HCT116 (cell line): ENCODE results near the gene TMEM132A.

Source experiments
- CBX3 ChIP-seq: IDR thresholded peaks from 2 replicates; pipeline ENCODE4 v1.6.1; 2012; ENCODE audit warnings: low read depth
- CTCF ChIP-seq, 3 experiments: fragments of 200-600 bp in 1 of 3; sonication (generic) in 1 of 3; IDR thresholded peaks in 2 of 3; conservative IDR thresholded peaks in 1 of 3; 2 replicates each; pipeline ENCODE4 v1.5.1; 2012 to 2017; ENCODE audit warnings: low read depth in 2 of 3, low read length in 2 of 3, antibody characterized with exemption in 1 of 3, borderline replicate concordance in 1 of 3, control low read depth in 1 of 3, mild to moderate bottlenecking in 1 of 3, mixed read lengths in 1 of 3, mixed run types in 1 of 3, moderate library complexity in 1 of 3; ENCODE audit not compliant: insufficient read depth in 1 of 3
- EZH2 ChIP-seq: fragments of 200-600 bp; sonication (generic); IDR thresholded peaks from 2 replicates; pipeline ENCODE4 v1.6.1; 2017; ENCODE audit warnings: antibody characterized with exemption, mixed run types
- EZH2phosphoT487 ChIP-seq: fragments of 200-600 bp; IDR thresholded peaks from 2 replicates; pipeline ENCODE4 v1.6.1; 2018; ENCODE audit warnings: antibody characterized with exemption, borderline replicate concordance
- JUND ChIP-seq: IDR thresholded peaks from 2 replicates; pipeline ENCODE4 v1.6.1; 2012
- POLR2A ChIP-seq: IDR thresholded peaks from 2 replicates; pipeline ENCODE4 v1.7.0; 2011; ENCODE audit warnings: borderline replicate concordance; ENCODE audit not compliant: insufficient read depth, insufficient read length; ENCODE audit errors: extremely low read depth
- REST ChIP-seq: IDR thresholded peaks from 2 replicates; pipeline ENCODE4 v1.6.1; 2012; ENCODE audit warnings: low read depth
- TF ChIP-seq, protein P1 (sequence below): IDR thresholded peaks from 2 replicates; pipeline ENCODE4 v1.6.1; 2012

DNA sequence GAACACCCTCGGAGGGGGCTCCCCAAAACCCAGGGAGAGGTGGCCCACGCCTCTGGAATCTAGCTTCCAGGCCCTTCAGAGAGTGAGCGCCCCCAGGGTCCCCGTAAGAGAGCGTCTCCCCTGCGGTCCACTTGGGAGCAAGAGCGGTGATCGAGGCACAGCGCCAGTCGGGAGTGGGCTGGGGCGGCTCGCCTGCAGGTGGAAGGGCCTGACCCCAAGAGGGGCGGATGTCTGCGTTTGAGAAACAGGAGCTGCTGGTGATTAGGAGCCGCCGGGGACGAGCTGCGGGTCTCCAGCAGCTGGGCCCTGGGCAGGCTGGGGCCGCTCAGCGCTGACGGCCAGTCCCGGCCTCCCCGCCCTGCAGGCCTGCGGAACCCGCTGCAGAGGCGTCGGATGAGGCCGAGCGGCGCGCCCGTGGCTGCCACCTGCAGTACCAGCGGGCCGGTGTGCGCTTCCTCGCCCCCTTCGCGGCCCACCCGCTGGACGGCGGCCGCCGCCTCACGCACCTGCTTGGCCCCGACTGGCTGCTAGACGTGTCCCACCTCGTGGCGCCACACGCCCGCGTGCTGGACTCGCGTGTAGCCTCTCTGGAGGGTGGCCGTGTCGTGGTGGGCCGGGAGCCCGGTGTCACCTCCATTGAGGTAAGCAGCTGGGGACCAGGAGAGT is 10.0 kb downstream of the TMEM132A start:
- TF ChIP-seq EZH2 = no peak
- TF ChIP-seq CTCF (IDR thresholded peaks at IDR 0.05 in 2 of 3, conservative IDR thresholded peaks at IDR 0.05 in 1 of 3; ENCODE audit: borderline replicate concordance in 1 of 3, insufficient read depth in 1 of 3, low read depth in 2 of 3, low read length in 2 of 3) = no peak
- no peak for TF ChIP-seq CBX3
- no peak for TF ChIP-seq POLR2A
- TF ChIP-seq, protein P1, sequence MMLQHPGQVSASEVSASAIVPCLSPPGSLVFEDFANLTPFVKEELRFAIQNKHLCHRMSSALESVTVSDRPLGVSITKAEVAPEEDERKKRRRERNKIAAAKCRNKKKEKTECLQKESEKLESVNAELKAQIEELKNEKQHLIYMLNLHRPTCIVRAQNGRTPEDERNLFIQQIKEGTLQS = no peak
- TF ChIP-seq JUND = no peak
- TF ChIP-seq REST = no peak
- no peak for TF ChIP-seq EZH2phosphoT487
